NOMO-1 (cell line): ENCODE results near the gene VWA2.

Experiments
- DNase-seq, 2 experiments: peaks; one replicate each; lab custom pipeline; 2025; ENCODE audit not compliant: unreplicated experiment in 2 of 2; lab: John Stamatoyannopoulos, UW

Gene VWA2

DNA sequence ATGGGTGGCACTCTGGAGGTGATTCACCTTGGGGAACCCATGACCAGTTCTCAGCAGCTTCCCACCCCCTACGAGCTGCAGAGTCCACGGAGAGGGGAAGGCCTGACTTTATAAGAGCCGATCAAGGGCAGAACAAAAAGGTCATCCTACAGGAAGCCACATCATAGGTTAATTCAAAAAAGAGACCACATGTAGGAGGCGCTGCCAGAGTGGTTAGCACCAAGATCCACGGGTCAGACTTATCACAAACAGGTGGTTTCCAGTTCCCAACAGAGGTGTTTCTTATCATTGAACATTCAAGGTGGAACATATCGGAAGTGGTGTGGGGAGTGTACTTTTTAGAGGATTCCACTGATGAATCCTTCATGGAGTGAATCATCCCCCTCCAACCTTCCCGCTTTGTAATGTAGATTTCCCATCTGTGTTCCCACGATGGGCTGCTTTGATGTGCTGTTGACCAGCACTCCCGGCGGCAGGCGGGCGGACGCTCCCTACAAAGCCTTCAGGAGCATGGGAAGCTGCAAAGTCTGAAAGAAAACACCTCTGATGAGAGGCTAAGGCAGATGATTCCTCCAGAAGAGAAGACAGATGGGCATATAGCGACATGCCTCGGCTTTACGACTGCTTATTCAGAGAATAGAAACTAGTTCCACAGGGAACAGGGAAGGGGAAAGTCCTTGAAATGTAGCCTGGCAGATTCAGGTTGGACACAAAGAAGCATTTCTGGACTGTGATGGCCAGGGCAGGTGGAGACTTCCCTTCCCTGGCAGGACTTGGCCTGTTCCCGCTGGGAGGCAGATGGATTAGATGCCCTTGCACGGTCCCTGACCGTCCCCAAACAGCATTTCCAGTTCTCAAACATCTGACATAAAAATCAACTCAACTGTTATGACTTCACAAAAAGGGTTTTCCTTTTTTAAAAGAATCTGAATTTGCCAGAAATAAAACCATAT is 98.7 kb downstream of the VWA2 start:
- DNase-seq: no peak

- DNase-seq: no peak
Measured at GRCh38 chr10:114340816-114341215, 101.8 kb downstream of the VWA2 start.
